Transverse colon (tissue), 4 donors: ENCODE measurements around the gene CDK15. TPM values are rescaled to one million over a fixed set of nuclear protein-coding genes. Genes with fewer than 3 reads are reported as not detected.

Experiments
- DNase-seq: peaks from one replicate; pipeline ENCODE4 v3.0.0-alpha.2; 2019
- H3K27ac ChIP-seq, 4 donors: fragments of 200-600 bp; sonication (generic); 2 replicates each; pipeline ENCODE4 v1.5.1; 2016 to 2018; ENCODE audit warnings: inconsistent platforms in 4 of 4
- H3K27me3 ChIP-seq: fragments of 200-600 bp; sonication (generic); 2 replicates; pipeline ENCODE4 v1.5.1; 2017; ENCODE audit warnings: inconsistent platforms
- H3K36me3 ChIP-seq, 4 donors: fragments of 200-600 bp; sonication (generic); 2 replicates each; pipeline ENCODE4 v1.5.1; 2017 to 2019; ENCODE audit warnings: inconsistent platforms in 4 of 4
- H3K4me1 ChIP-seq, 4 donors: fragments of 200-600 bp; sonication (generic); 2 replicates each; pipeline ENCODE4 v1.5.1; 2017 to 2020; ENCODE audit warnings: inconsistent platforms in 4 of 4
- H3K4me3 ChIP-seq, 4 donors: fragments of 200-600 bp; sonication (generic); 1 replicate in 1 of 4; 2 replicates in 3 of 4; pipeline versions ENCODE4 v1.5.1 to v1.6.1; 2017 to 2019; ENCODE audit warnings: inconsistent platforms in 4 of 4
- H3K9me3 ChIP-seq, 2 donors: fragments of 200-600 bp; sonication (generic); 2 replicates each; pipeline ENCODE4 v1.5.1; 2017 to 2019; ENCODE audit warnings: inconsistent platforms in 2 of 2
- EP300 ChIP-seq: sonication (generic); formaldehyde crosslinking; IDR thresholded peaks from one replicate; pipeline ENCODE4 v1.6.1; 2017; ENCODE audit warnings: antibody characterized with exemption, low read depth
- POLR2A ChIP-seq: fragments of 450-650 bp; IDR thresholded peaks from one replicate; pipeline ENCODE4 v1.6.1; 2016; ENCODE audit warnings: antibody characterized with exemption, mild to moderate bottlenecking, moderate library complexity
- POLR2AphosphoS5 ChIP-seq, 3 donors: sonication (generic); formaldehyde crosslinking; IDR thresholded peaks; one replicate each; pipeline ENCODE4 v1.6.1; 2016; ENCODE audit warnings: antibody characterized with exemption in 3 of 3
- WGBS, 2 donors: methylation state at CpG; one replicate each; pipeline ENCODE4 v1.1.5; 2018; ENCODE audit warnings: low coverage in 1 of 2; 5-methylcytosine and 5-hydroxymethylcytosine counted together
- in situ Hi-C, 4 donors: fragments of 200-750 bp; cut with MboI; loops; one replicate each; pipeline versions ENCODE4 v1.15.0 to v1.15.1; 2017; ENCODE audit warnings: low sequenced_read_pairs in 3 of 4, low pct_ligation_motif_present in 1 of 4, low pct_unique_long_range_greater_than_20kb in 1 of 4
- intact Hi-C: fragments of 100-400 bp; cut with DNase I; formaldehyde crosslinking; loops from one replicate; pipeline ENCODE4 v1.15.1; 2023; ENCODE audit warnings: low total_unique reads
- total RNA-seq, 4 donors: library from RNA; depleted of rRNA; stranded (reverse); fragments of >200 nt; gene quantifications; one replicate each; pipeline ENCODE4 v1.1.0, GENCODE V29; 2016
- TF ChIP-seq, protein P1 (sequence below), 5 experiments: fragments of 200-600 bp in 3 of 5; fragments of 450-650 bp in 2 of 5; sonication (generic) in 3 of 5; IDR thresholded peaks; 1 replicate in 2 of 5; 2 replicates in 3 of 5; pipeline ENCODE4 v1.5.1; 2016 to 2017; ENCODE audit warnings: antibody characterized with exemption in 5 of 5, inconsistent platforms in 3 of 5, mild to moderate bottlenecking in 2 of 5, moderate library complexity in 1 of 5

Gene CDK15
- total RNA-seq, 4 donors from 2014 or later, result 0.14 to 0.79 TPM; not detected in 2

- H3K27ac ChIP-seq, result no peak overlapping the region
- H3K4me1 ChIP-seq, result no peaks in the 10 kb centered on the region
- 90 to 92% methylated on average over 2 to 6 of the region's 6 CpGs for WGBS, 2 donors
- no peaks in the 10 kb centered on the region for H3K36me3 ChIP-seq
- DNase-seq, result no peak
- H3K9me3 ChIP-seq, result no peaks in the 10 kb centered on the region
- in situ Hi-C loops, result no loop called here
- H3K27me3 ChIP-seq, result no peaks in the 10 kb centered on the region
- TF ChIP-seq POLR2A (no peak), POLR2AphosphoS5 (IDR thresholded peaks at IDR 0.05) (no peak), EP300 (no peak)
- TF ChIP-seq, protein P1, sequence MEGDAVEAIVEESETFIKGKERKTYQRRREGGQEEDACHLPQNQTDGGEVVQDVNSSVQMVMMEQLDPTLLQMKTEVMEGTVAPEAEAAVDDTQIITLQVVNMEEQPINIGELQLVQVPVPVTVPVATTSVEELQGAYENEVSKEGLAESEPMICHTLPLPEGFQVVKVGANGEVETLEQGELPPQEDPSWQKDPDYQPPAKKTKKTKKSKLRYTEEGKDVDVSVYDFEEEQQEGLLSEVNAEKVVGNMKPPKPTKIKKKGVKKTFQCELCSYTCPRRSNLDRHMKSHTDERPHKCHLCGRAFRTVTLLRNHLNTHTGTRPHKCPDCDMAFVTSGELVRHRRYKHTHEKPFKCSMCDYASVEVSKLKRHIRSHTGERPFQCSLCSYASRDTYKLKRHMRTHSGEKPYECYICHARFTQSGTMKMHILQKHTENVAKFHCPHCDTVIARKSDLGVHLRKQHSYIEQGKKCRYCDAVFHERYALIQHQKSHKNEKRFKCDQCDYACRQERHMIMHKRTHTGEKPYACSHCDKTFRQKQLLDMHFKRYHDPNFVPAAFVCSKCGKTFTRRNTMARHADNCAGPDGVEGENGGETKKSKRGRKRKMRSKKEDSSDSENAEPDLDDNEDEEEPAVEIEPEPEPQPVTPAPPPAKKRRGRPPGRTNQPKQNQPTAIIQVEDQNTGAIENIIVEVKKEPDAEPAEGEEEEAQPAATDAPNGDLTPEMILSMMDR (IDR thresholded peaks at IDR 0.05), result no peak
- intact Hi-C loops, result no loop called here
- no peak overlapping the region for H3K4me3 ChIP-seq
These were observed 112.9 kb downstream of the CDK15 start for GRCh38 chr2:201919308-201919634.

DNA sequence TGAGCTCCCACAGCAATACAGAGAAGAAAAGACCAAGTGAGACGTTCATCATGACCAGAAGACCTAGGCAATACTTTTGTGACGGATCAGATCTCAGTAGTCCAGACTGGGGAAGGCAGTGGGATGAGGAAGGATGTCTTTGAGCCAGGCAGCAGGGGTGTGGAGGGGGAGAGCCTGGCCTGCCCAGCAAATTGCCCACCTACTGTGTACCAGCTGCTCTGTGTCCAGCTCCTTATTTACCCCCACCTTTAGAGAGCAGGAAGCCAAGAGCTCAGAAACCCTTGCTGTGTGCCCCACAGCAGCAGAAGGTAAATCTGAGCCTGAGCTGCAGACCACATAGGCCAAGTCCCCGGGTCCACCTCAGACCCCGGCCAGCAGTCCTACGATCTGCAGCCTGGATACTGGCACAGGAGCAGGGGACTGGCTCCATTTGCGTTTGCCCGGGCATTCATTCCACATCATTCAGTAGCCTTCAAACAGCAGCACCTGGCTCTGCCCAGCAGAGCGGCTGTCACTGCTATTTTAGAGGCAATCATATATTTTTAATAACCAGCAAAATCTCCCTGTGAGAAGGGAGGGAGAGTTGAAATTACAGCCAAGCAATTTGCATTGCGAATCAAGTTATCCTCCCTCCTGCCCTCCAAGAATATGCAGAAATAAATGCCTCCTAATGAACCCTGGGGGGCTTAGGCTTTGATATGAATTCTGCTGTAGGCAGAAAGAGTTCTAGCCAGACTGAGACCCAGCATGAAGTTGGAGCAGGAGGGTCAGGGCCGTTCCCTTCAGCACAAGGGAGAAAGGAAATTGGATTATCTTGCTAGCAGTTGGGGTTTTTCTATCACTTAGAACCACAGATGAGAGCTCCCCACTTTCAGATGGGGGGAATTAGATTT is 117.3 kb downstream of the CDK15 start:
- H3K4me3 ChIP-seq, result no peak overlapping the region
- 79 to 100% methylated on average over 2 to 10 of the region's 10 CpGs for WGBS, 2 donors
- intact Hi-C loops, result no loop called here
- TF ChIP-seq POLR2AphosphoS5 (IDR thresholded peaks at IDR 0.05) (no peak), POLR2A (no peak), EP300 (no peak)
- TF ChIP-seq, protein P1 (IDR thresholded peaks at IDR 0.05), result no peak
- no peaks in the 10 kb centered on the region for H3K4me1 ChIP-seq
- no peak for DNase-seq
- no peaks in the 10 kb centered on the region for H3K9me3 ChIP-seq
- H3K27ac ChIP-seq, result no peak overlapping the region
- H3K27me3 ChIP-seq, result no peaks in the 10 kb centered on the region
- in situ Hi-C loops, result no loop called here
- no peaks in the 10 kb centered on the region for H3K36me3 ChIP-seq

GRCh38 chr2:201924453-201924852 is 118.1 kb downstream of the CDK15 start:
- intact Hi-C loops (no loop called here), in situ Hi-C loops (no loop called here)
- no peak for TF ChIP-seq POLR2AphosphoS5 (IDR thresholded peaks at IDR 0.05)
- no peak for TF ChIP-seq POLR2A
- TF ChIP-seq, protein P1 (IDR thresholded peaks at IDR 0.05), result no peak
- TF ChIP-seq EP300, result no peak
- WGBS, 2 donors, result 87 to 89% methylated on average over 3 to 5 of the region's 5 CpGs
- Histone ChIP-seq H3K27ac (no peak overlapping the region), H3K4me1 (no peaks in the 10 kb centered on the region), H3K9me3 (no peaks in the 10 kb centered on the region), H3K36me3 (no peaks in the 10 kb centered on the region), H3K27me3 (no peaks in the 10 kb centered on the region), H3K4me3 (no peak overlapping the region)
- DNase-seq, result no peak

- DNase-seq, result no peak
- H3K4me1 ChIP-seq, result no peaks in the 10 kb centered on the region
- no peaks in the 10 kb centered on the region for H3K9me3 ChIP-seq
- no peaks in the 10 kb centered on the region for H3K27me3 ChIP-seq
- TF ChIP-seq, protein P1 (IDR thresholded peaks at IDR 0.05), result no peak
- TF ChIP-seq EP300 (no peak), POLR2AphosphoS5 (IDR thresholded peaks at IDR 0.05) (no peak)
- 90 to 97% methylated on average over 4 to 5 of the region's 5 CpGs for WGBS, 2 donors
- intact Hi-C loops, result no loop called here
- in situ Hi-C loops, result no loop called here
- no peak overlapping the region for H3K4me3 ChIP-seq
- H3K27ac ChIP-seq, result no peak overlapping the region
- H3K36me3 ChIP-seq, result no peaks in the 10 kb centered on the region
These were observed 118.7 kb downstream of the CDK15 start for GRCh38 chr2:201925056-201925455.
